PC-3 (cell line): ENCODE measurements around the gene TRAK1.

ENCODE experiments used
- EZH2phosphoT487 ChIP-seq: fragments of 300-600 bp; sonication (generic); IDR thresholded peaks from 2 replicates; pipeline ENCODE4 v1.6.1; 2018; ENCODE audit warnings: mild to moderate bottlenecking, antibody characterized with exemption, low read length, borderline replicate concordance
- TF ChIP-seq, protein P1 (sequence below): fragments of 300-600 bp; sonication (generic); conservative IDR thresholded peaks from 2 replicates; pipeline ENCODE4 v1.5.1; 2017; ENCODE audit warnings: antibody characterized with exemption, low read depth, mild to moderate bottlenecking, low read length

DNA sequence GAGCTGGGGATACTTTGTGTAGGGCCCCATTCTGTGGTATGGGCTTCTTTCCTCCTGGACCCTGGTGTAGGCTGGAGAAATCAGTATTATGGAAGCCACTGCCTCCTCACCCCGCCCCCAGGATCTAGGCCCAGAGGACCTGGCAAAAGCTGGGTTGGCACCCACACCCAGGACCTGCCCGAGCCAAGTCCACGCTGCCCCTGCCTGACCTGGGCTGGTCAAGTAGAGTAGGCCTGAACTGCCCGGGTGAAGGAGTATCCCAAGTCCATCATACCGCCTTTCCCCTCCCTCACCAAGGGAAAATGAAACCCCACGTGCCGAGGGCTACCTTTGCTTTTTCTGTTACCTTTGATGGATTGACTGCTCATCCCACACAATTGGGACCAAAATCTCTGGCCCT lies 37.7 kb upstream of the TRAK1 start:
- no peak for TF ChIP-seq EZH2phosphoT487
- TF ChIP-seq, protein P1, sequence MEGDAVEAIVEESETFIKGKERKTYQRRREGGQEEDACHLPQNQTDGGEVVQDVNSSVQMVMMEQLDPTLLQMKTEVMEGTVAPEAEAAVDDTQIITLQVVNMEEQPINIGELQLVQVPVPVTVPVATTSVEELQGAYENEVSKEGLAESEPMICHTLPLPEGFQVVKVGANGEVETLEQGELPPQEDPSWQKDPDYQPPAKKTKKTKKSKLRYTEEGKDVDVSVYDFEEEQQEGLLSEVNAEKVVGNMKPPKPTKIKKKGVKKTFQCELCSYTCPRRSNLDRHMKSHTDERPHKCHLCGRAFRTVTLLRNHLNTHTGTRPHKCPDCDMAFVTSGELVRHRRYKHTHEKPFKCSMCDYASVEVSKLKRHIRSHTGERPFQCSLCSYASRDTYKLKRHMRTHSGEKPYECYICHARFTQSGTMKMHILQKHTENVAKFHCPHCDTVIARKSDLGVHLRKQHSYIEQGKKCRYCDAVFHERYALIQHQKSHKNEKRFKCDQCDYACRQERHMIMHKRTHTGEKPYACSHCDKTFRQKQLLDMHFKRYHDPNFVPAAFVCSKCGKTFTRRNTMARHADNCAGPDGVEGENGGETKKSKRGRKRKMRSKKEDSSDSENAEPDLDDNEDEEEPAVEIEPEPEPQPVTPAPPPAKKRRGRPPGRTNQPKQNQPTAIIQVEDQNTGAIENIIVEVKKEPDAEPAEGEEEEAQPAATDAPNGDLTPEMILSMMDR: no peak
